Caco-2 (cell line): ENCODE data around the gene HSD17B8. TPM values are rescaled to one million over a fixed set of nuclear protein-coding genes. Genes with fewer than 3 reads are reported as not detected.

Source experiments
- BruUV-seq: library from RNA; stranded (reverse); fragments of 400-500 nt; replicated peaks from 2 replicates; lab custom pipeline; 2021; lab: Mats Ljungman, UMichigan
- CTCF ChIA-PET: fragments of 300-600 bp; sonication (Branson Sonifier 250); formaldehyde crosslinking; loops from one replicate; lab custom pipeline; 2022; ENCODE audit warnings: antibody characterized with exemption; lab: Charles Lee
- POLR2A ChIA-PET: fragments of 300-600 bp; sonication (Branson Sonifier 250); formaldehyde crosslinking; loops from one replicate; lab custom pipeline; 2022; ENCODE audit warnings: antibody characterized with exemption; lab: Charles Lee
- DNase-seq, 2 experiments: peaks; one replicate each; pipeline versions ENCODE4 v3.0.0 to v3.0.0-alpha.2; 2020 to 2022
- H3K27me3 ChIP-seq: replicated peaks from 2 replicates; pipeline ENCODE4 v1.6.0; 2011; ENCODE audit warnings: low read length; ENCODE audit not compliant: control insufficient read depth, insufficient read depth
- H3K36me3 ChIP-seq: 2 replicates; pipeline ENCODE4 v1.5.1; 2011; ENCODE audit warnings: low read length; ENCODE audit not compliant: control insufficient read depth, insufficient read depth
- H3K4me1 ChIP-seq: fragments of 250-450 bp; sonication (Bioruptor Pico); 2 replicates; pipeline ENCODE4 v1.5.1; 2020; ENCODE audit warnings: mild to moderate bottlenecking
- H3K4me3 ChIP-seq: 2 replicates; pipeline ENCODE4 v1.5.1; 2011; ENCODE audit warnings: low read depth, mild to moderate bottlenecking, control low read depth, low read length
- H3K9me3 ChIP-seq: fragments of 250-450 bp; sonication (Bioruptor Pico); 2 replicates; pipeline ENCODE4 v1.5.1; 2020; ENCODE audit warnings: mild to moderate bottlenecking, moderate library complexity
- H3K27ac Mint-ChIP-seq: one replicate; pipeline ENCODE4 v1.8.0; 2022; ENCODE audit warnings: mixed read lengths; ENCODE audit not compliant: unreplicated experiment
- H3K27me3 Mint-ChIP-seq: one replicate; pipeline ENCODE4 v1.8.0; 2022; ENCODE audit warnings: mixed read lengths; ENCODE audit not compliant: insufficient read depth, unreplicated experiment
- H3K36me3 Mint-ChIP-seq: one replicate; pipeline ENCODE4 v1.8.0; 2022; ENCODE audit warnings: mild to moderate bottlenecking, mixed read lengths; ENCODE audit not compliant: insufficient read depth, unreplicated experiment
- H3K4me1 Mint-ChIP-seq: one replicate; pipeline ENCODE4 v1.8.0; 2022; ENCODE audit warnings: low read depth, mixed read lengths; ENCODE audit not compliant: unreplicated experiment
- H3K4me3 Mint-ChIP-seq: one replicate; pipeline ENCODE4 v1.8.0; 2022; ENCODE audit warnings: mild to moderate bottlenecking, moderate library complexity, mixed read lengths; ENCODE audit not compliant: unreplicated experiment
- H3K9me3 Mint-ChIP-seq: one replicate; pipeline ENCODE4 v1.8.0; 2022; ENCODE audit warnings: mixed read lengths; ENCODE audit not compliant: unreplicated experiment
- intact Hi-C: fragments of 100-400 bp; cut with micrococcal nuclease; formaldehyde crosslinking; loops from one replicate; pipeline ENCODE4 v1.10.0; 2022; ENCODE audit not compliant: unreplicated experiment
- total RNA-seq: library from RNA; stranded (reverse); gene quantifications from 2 replicates; pipeline ENCODE4 v1.2.3, GENCODE V29; 2022
- TF ChIP-seq, protein P1 (sequence below), 2 experiments: fragments of 200-600 bp in 1 of 2; IDR thresholded peaks; 1 replicate in 1 of 2; 2 replicates in 1 of 2; pipeline versions ENCODE4 v1.5.1 to v1.8.0; 2011 to 2022; ENCODE audit warnings: antibody characterized with exemption in 1 of 2, control low read depth in 1 of 2, inconsistent platforms in 1 of 2, low read depth in 1 of 2, low read length in 1 of 2, mild to moderate bottlenecking in 1 of 2, moderate library complexity in 1 of 2; ENCODE audit not compliant: insufficient read depth in 1 of 2, severe bottlenecking in 1 of 2, unreplicated experiment in 1 of 2

The HSD17B8 gene
- total RNA-seq, 1 experiment from 2014 or later = 10.0 TPM

DNA sequence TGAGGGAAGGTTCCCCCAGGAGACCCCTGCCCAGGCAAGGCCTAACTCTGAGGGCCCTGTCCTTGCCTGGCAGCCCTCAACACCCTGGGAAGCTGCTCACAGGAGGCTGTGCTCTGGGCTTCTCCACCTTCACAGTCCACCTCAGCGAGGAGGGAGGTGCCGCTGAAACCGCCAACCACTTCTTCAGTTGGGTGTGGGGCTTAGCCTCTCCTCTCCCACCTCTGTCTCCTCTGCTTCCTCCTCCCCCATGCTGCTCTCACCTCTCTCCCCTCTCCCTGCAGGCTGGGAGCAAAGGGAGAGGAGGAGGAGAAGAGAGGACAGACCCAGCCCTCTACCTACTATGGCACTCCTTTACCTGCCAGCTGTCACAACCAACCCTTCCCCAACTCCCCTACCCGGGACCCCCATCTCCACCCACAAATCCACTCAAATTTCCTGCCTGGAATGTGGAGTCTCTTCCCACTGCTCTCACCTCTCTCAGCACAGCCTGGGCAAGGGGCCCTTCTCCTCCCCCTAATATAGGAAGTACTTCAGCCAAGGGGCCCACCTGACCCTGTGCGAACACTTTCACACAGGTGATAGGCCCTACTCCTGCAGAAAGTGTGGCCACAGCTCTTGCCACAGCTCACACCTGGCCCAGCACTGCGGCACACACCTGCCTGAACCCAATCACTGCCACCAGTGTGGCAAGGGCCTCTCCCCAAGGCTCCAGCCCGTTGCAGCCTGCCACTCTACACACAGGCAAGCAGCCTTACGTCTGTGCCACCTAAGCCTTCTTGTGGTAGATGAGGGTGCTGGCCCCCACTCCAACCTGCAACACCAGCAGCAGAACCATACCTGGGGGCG is 11.0 kb downstream of the HSD17B8 start:
- Mint-ChIP-seq H3K36me3 (peaks cover 9% of the 10 kb centered on the region), H3K27ac (no peak overlapping the region), H3K4me3 (no peak overlapping the region), H3K4me1 (peaks cover 21% of the 10 kb centered on the region), H3K27me3 (peaks cover 12% of the 10 kb centered on the region), H3K9me3 (no peaks in the 10 kb centered on the region)
- Histone ChIP-seq H3K4me1 (0 out of 2 replicates have a peak, but pooled peaks cover 4% of the 10 kb centered on the region), H3K36me3 (no peaks in the 10 kb centered on the region), H3K4me3 (no peak overlapping the region), H3K9me3 (no peaks in the 10 kb centered on the region), H3K27me3 (no peaks in the 10 kb centered on the region)
- no TSS peak for BruUV-seq
- no peak for DNase-seq
- intact Hi-C loops = no loop called here
- ChIA-PET POLR2A (no interaction called here), CTCF (no interaction called here)
- TF ChIP-seq, protein P1, sequence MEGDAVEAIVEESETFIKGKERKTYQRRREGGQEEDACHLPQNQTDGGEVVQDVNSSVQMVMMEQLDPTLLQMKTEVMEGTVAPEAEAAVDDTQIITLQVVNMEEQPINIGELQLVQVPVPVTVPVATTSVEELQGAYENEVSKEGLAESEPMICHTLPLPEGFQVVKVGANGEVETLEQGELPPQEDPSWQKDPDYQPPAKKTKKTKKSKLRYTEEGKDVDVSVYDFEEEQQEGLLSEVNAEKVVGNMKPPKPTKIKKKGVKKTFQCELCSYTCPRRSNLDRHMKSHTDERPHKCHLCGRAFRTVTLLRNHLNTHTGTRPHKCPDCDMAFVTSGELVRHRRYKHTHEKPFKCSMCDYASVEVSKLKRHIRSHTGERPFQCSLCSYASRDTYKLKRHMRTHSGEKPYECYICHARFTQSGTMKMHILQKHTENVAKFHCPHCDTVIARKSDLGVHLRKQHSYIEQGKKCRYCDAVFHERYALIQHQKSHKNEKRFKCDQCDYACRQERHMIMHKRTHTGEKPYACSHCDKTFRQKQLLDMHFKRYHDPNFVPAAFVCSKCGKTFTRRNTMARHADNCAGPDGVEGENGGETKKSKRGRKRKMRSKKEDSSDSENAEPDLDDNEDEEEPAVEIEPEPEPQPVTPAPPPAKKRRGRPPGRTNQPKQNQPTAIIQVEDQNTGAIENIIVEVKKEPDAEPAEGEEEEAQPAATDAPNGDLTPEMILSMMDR (IDR thresholded peaks at IDR 0.05; ENCODE audit: insufficient read depth in 1 of 2, low read depth in 1 of 2, low read length in 1 of 2, severe bottlenecking in 1 of 2, unreplicated experiment in 1 of 2) = no peak

DNA sequence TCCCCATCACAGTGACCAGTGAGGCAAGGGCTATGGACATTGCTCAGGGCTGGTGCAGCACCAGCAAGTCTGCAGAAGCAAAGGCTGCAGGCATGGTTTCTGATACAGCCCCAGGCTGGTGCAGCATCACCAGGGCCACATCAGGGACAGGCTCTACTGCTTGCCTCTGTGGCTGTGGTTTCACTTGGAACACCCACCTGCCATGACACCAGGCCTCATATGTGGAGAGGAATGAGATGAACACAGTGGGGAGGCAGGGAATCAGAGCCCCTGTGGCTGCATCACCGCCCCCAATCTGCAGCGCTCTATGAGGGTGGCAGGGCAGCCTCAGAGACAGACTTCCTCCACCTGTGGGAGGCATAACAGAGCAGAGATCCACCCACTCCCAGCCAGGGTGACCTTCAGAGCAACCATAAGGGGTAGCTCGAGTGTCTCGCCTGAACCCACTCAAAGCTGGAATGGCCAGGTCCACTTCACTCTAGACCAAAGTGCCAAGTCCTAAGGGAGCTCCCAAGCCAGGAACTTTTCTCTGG is 11.7 kb downstream of the HSD17B8 start:
- CTCF ChIA-PET = no interaction called here
- Histone ChIP-seq H3K4me3 (no peak overlapping the region), H3K36me3 (no peaks in the 10 kb centered on the region), H3K4me1 (0 out of 2 replicates have a peak, but pooled peaks cover 4% of the 10 kb centered on the region), H3K9me3 (no peaks in the 10 kb centered on the region), H3K27me3 (no peaks in the 10 kb centered on the region)
- BruUV-seq = no TSS peak
- no peaks in the 10 kb centered on the region for H3K9me3 Mint-ChIP-seq
- peaks cover 12% of the 10 kb centered on the region for H3K27me3 Mint-ChIP-seq
- peaks cover 21% of the 10 kb centered on the region for H3K4me1 Mint-ChIP-seq
- no peak for DNase-seq
- no peak overlapping the region for H3K4me3 Mint-ChIP-seq
- POLR2A ChIA-PET = no interaction called here
- intact Hi-C loops = no loop called here
- H3K36me3 Mint-ChIP-seq = peaks cover 9% of the 10 kb centered on the region
- TF ChIP-seq, protein P1 (IDR thresholded peaks at IDR 0.05; ENCODE audit: insufficient read depth in 1 of 2, low read depth in 1 of 2, low read length in 1 of 2, severe bottlenecking in 1 of 2, unreplicated experiment in 1 of 2) = no peak
- no peak overlapping the region for H3K27ac Mint-ChIP-seq

DNA sequence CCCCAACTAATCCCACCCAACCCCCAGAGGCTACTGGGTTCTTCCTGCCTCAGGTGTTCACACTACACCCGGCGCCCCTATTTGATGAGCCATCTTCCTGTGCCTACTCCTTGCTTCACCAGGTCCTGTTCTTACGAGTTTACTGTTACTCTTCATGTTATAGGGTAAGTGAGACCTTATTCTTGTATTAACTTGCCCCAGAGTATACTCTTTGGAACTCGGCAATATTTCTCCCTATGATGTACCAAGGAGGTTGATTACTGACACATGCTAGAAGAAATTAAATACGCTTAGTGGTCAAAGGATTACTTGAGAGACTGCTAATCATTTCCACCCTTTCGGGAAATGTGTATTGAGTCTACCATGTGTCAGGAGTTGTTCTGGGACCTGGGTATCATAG is 12.8 kb downstream of the HSD17B8 start:
- intact Hi-C loops = no loop called here
- BruUV-seq = no TSS peak
- H3K4me3 Mint-ChIP-seq = no peak overlapping the region
- H3K4me1 Mint-ChIP-seq = peaks cover 15% of the 10 kb centered on the region
- TF ChIP-seq, protein P1 (IDR thresholded peaks at IDR 0.05; ENCODE audit: insufficient read depth in 1 of 2, low read depth in 1 of 2, low read length in 1 of 2, severe bottlenecking in 1 of 2, unreplicated experiment in 1 of 2) = no peak
- H3K9me3 Mint-ChIP-seq = no peaks in the 10 kb centered on the region
- Histone ChIP-seq H3K27me3 (no peaks in the 10 kb centered on the region), H3K9me3 (no peaks in the 10 kb centered on the region), H3K36me3 (no peaks in the 10 kb centered on the region), H3K4me3 (no peak overlapping the region), H3K4me1 (0 out of 2 replicates have a peak, but pooled peaks cover 4% of the 10 kb centered on the region)
- no peak overlapping the region for H3K27ac Mint-ChIP-seq
- DNase-seq = no peak
- H3K27me3 Mint-ChIP-seq = peaks cover 15% of the 10 kb centered on the region
- ChIA-PET CTCF (no interaction called here), POLR2A (interaction anchor here (0.6 kb wide), 1 partner anchor 18 kb away, joined by 6 read pairs; no protein-coding TSS in a partner anchor)
- H3K36me3 Mint-ChIP-seq = peaks cover 9% of the 10 kb centered on the region
